ENCODE results near the gene ZDHHC7. TPM values are rescaled to one million over a fixed set of nuclear protein-coding genes. Genes with fewer than 3 reads are reported as not detected.

Gene ZDHHC7
- total RNA-seq, 1 experiment from 2014 or later = 72.6 TPM

DNA sequence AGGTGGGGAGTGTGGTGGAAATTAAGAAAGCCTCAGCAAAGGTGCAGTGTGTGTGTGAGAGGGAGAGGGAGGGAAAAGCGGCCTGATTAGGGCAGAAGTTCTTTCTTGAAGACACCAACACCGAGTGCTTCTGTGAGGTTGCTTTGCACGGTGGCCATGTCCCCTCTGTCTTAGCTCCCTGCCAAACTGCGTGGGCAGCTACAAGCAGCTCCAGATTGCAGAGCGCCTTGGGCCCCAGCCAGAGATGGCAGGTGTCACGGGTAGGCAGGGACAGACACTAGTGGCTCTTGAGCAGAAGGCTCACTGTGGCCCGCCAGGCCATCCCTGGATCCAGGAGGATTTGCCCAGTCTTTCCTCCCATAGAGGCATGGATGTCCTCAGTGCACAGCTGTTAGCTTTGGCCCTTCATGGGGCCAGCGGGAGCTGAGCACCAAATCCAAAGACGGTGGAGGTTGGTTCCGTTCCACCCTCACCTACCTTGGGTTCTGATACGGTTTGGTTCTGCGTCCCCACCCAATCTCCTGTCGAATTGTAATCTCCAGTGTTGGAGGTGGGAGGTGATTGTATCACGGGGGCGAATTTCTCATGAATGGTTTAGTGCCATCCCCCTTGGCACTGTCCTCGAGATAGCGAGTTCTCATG is 37.7 kb upstream of the ZDHHC7 start:
- DNase-seq (ENCODE audit: low read depth in 1 of 2, low spot score in 2 of 2) = no peak
- Histone ChIP-seq H3K9me3 (replicated peaks) (no peaks in the 10 kb centered on the region), H3K27ac (no peak overlapping the region), H3K36me3 (no peaks in the 10 kb centered on the region), H3K4me1 (replicated peaks) (peaks cover 7% of the 10 kb centered on the region), H3K27me3 (replicated peaks) (no peaks in the 10 kb centered on the region), H3K4me3 (no peak overlapping the region)

DNA sequence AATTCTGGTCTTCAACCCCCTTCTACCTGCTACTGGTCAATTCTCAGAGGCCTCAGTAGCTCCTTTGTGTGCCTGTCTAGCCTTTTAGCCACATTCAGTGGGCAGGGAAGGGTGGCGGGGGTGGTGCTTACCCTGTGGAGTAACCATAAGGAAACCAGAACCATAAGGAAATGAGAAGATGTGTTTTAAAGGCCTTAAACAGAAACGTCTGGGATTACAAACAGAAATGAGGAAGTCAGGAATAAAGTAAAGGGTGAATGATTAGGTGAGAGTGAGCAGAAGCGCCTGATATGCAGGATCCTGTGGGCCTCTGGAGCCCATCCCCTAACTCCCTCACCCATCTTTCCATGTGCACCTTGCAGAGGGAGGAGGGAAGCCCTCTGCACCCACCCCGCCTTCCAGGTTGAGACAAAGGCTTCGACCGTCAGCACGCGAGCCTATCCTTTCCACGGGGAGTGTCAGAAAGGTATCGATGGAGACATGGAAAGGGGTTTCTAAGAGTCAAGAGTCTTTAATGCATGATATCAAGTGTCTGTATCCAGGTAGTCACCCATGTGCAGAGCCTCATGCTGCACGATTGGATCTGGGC is 36.6 kb upstream of the ZDHHC7 start:
- no peaks in the 10 kb centered on the region for H3K9me3 ChIP-seq (replicated peaks)
- H3K4me3 ChIP-seq = no peak overlapping the region
- no peaks in the 10 kb centered on the region for H3K36me3 ChIP-seq
- no peaks in the 10 kb centered on the region for H3K27me3 ChIP-seq (replicated peaks)
- peaks cover 7% of the 10 kb centered on the region for H3K4me1 ChIP-seq (replicated peaks)
- DNase-seq (ENCODE audit: low read depth in 1 of 2, low spot score in 2 of 2) = no peak
- no peak overlapping the region for H3K27ac ChIP-seq

DNA sequence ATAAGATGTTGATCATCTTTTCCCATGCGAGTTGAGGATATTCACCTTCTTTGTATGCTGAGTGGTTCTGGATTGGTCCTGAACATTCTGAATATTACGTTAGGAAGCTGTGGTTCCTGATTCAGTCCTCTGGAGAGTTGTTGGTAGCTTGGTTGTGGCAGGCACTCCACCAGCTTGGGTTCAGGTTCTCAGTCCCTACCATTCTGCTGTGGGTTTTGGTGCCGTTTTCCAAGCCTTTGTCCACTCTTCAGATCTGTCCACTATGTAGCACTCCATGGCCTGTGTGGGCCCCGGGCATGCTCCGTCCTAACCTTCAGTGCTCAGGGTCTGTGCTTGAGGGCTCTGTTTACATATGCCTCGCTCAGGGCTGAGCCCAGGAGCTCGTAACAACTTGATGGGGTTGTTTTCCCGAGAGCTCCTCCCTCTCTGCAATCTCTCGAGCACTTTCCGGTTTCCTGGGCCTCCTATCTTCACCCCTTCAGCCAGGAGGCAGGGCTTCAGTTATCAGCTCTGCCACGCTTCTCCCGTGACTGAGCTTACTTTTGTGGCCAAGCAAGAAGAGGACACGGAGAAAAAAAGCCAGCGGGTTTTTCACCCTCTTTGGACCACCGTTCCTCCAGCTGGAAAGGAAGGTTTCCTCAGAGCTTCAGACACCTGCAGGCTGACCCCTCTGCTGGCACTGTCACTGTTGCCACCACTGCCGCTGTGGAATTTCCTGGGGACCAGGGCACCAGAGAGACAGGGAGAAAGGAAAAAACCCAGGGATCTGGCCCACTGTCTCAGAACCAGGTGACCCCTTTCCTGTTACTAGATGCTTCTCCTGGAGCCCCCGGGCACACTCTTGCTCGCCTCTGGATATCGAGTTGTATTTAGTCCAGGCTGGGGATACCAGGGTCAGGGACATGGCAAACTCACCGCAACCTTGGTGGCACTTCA is 35.9 kb upstream of the ZDHHC7 start:
- DNase-seq (ENCODE audit: low read depth in 1 of 2, low spot score in 2 of 2) = no peak
- Histone ChIP-seq H3K9me3 (replicated peaks) (no peaks in the 10 kb centered on the region), H3K36me3 (no peaks in the 10 kb centered on the region), H3K27ac (no peak overlapping the region), H3K4me1 (replicated peaks) (peaks cover 7% of the 10 kb centered on the region), H3K27me3 (replicated peaks) (no peaks in the 10 kb centered on the region), H3K4me3 (no peak overlapping the region)

- H3K27me3 ChIP-seq (replicated peaks) = no peaks in the 10 kb centered on the region
- no peak overlapping the region for H3K27ac ChIP-seq
- H3K4me3 ChIP-seq = no peak overlapping the region
- no peak for DNase-seq (ENCODE audit: low read depth in 1 of 2, low spot score in 2 of 2)
- no peaks in the 10 kb centered on the region for H3K9me3 ChIP-seq (replicated peaks)
- H3K36me3 ChIP-seq = no peaks in the 10 kb centered on the region
- H3K4me1 ChIP-seq (replicated peaks) = peaks cover 7% of the 10 kb centered on the region
Measured at GRCh38 chr16:85046472-85046916, 35.2 kb upstream of the ZDHHC7 start.

DNA sequence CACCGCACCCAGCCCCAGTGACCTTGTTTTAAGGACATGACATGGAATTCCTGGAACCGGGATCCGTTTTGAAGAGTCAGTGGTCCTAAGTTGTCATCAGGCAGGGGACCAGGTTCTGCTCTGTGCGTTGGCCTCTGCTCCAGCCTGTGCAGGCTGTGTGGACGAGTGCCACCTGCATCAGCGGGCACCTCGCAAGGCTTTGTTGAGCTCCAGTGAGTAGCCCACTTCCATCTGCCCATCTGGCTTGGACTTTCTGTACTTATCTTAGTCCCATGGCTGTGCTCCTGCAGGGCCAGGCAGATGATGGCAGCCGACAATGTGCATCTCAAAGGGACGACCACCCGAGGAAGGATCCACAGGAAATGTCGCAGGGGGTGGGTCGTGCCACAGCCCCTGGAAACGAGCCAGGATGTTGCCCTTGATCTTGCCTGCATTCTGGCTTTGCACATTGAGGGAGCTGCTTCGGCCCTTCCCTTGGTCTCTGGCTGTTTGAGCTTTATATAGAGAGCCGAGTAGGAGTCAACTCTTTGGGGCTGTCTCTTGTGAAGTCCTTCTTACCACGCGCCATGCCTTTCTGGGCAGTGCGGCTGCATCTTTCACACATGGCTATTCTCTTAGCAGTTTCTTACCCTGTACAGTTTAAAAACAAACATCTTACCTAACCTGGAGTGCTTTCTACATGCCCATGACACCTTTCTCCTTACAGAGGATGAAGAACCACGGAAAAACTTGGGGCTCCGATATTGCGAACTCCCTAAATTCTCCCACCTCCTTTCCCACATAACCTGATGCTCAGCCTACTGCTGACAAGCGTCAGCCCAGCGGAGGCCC is 34.5 kb upstream of the ZDHHC7 start:
- H3K27me3 ChIP-seq (replicated peaks) = no peaks in the 10 kb centered on the region
- no peak overlapping the region for H3K4me3 ChIP-seq
- DNase-seq (ENCODE audit: low read depth in 1 of 2, low spot score in 2 of 2) = no peak
- H3K4me1 ChIP-seq (replicated peaks) = peaks cover 6% of the 10 kb centered on the region
- no peaks in the 10 kb centered on the region for H3K36me3 ChIP-seq
- no peak overlapping the region for H3K27ac ChIP-seq
- no peaks in the 10 kb centered on the region for H3K9me3 ChIP-seq (replicated peaks)

DNA sequence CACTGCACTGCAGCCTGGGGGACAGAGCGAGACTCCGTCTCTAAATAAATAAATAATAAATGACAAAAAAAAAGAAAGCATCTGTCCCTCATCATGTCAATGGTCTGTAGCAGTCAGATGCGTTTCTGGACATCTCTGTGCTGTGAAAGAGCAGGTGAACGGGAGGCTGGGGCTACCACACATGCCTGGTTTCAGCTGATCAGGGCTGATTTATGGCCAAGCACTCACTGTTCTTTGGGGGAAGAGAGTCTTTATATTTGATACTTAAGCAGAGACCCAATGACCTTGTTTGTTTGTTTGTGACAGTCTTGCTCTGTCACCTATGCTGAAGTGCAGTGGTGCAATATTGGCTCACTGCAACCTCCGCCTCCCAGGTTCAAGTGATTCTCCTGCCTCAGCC is 33.7 kb upstream of the ZDHHC7 start:
- no peak for DNase-seq (ENCODE audit: low read depth in 1 of 2, low spot score in 2 of 2)
- no peak overlapping the region for H3K4me3 ChIP-seq
- no peaks in the 10 kb centered on the region for H3K36me3 ChIP-seq
- no peaks in the 10 kb centered on the region for H3K4me1 ChIP-seq (replicated peaks)
- H3K9me3 ChIP-seq (replicated peaks) = no peaks in the 10 kb centered on the region
- H3K27me3 ChIP-seq (replicated peaks) = no peaks in the 10 kb centered on the region
- H3K27ac ChIP-seq = no peak overlapping the region

DNA sequence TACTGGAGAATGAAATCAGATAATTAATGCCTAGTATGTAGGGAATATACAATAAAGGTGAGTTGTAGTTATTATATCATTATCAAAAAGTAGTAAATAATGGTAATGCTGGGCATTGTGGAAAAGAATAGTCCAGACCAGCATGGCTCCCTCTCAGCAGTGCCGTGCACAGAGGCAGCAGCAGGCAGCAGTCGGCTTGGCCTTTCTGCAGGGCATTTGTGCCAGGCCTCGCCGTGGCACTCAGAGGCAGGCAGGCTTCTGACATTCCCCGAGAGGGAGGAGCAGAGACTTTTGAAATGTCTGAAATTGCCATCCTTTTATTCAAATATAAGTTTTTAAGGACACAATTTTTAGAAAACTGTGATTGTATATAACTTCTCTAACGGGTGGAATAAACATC is 31.3 kb upstream of the ZDHHC7 start:
- Histone ChIP-seq H3K27ac (no peak overlapping the region), H3K4me1 (replicated peaks) (no peaks in the 10 kb centered on the region), H3K27me3 (replicated peaks) (no peaks in the 10 kb centered on the region), H3K36me3 (no peaks in the 10 kb centered on the region), H3K9me3 (replicated peaks) (no peaks in the 10 kb centered on the region), H3K4me3 (no peak overlapping the region)
- no peak for DNase-seq (ENCODE audit: low read depth in 1 of 2, low spot score in 2 of 2)

DNA sequence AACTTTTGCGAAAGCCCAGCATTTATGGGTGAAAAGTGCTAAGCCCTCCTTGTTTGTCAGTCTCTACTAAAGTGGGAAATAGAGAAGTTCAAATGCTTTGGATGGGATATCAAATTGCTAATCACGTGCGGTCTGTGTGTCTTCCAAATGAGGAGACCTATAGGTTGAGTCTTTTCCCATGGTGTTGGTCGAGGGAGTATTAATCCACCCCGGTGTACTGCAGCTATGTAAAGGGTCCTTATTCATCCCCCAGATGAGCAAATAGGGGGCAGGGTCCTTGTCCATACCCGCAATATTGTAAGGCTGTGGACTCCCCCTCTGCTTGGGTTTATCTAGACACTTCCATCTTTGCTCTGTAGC is 30.8 kb upstream of the ZDHHC7 start:
- H3K36me3 ChIP-seq = no peaks in the 10 kb centered on the region
- H3K9me3 ChIP-seq (replicated peaks) = no peaks in the 10 kb centered on the region
- no peak for DNase-seq (ENCODE audit: low read depth in 1 of 2, low spot score in 2 of 2)
- H3K27me3 ChIP-seq (replicated peaks) = no peaks in the 10 kb centered on the region
- H3K27ac ChIP-seq = no peak overlapping the region
- no peak overlapping the region for H3K4me3 ChIP-seq
- no peaks in the 10 kb centered on the region for H3K4me1 ChIP-seq (replicated peaks)

DNA sequence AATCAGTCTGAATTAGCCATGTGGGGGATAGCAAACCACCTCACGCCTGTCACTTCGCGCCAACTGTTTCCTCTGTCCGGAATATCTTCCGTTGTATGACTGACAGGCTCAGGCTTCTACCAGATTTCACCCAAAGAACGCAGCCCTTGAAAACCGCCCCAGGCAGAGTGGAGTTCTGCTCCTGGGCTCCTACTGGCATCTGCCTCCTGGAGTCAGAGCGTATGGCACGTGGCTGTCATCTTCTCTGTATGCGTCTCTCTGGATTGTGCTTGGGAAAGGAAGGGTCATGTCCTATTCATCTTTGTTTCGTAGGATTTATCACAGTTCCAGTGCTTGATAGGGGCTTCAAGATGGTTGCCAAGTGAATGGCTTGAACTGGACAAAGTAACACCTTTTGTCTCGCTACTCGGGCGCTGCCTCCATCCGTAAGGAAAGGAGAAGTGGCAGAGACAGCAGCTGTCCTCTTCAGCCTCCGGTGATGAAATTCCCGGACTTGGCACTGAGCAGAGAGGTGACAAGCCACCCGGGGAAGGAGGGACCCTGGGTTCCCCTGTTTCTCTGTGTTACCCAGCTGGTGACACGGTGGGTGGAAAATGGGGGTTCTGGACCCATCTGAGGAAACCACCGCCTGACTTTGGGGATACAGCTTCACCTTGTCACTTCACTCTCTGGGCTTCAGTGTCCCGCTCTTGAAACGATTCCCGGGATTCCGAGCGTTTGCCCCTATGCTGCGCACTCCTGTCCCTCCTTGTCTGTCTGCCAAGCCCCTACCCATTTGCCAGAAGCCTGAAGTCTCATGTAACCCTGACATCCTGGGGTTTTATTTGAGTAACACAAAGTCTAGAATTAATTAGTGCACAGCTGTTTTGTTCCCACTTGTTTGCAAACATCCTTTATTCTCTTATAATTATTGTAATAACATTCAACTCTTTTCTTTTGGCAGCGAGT is 30.2 kb upstream of the ZDHHC7 start:
- H3K27ac ChIP-seq = no peak overlapping the region
- no peaks in the 10 kb centered on the region for H3K36me3 ChIP-seq
- no peaks in the 10 kb centered on the region for H3K4me1 ChIP-seq (replicated peaks)
- H3K9me3 ChIP-seq (replicated peaks) = no peaks in the 10 kb centered on the region
- H3K27me3 ChIP-seq (replicated peaks) = no peaks in the 10 kb centered on the region
- no peak overlapping the region for H3K4me3 ChIP-seq
- DNase-seq (ENCODE audit: low read depth in 1 of 2, low spot score in 2 of 2) = no peak

DNA sequence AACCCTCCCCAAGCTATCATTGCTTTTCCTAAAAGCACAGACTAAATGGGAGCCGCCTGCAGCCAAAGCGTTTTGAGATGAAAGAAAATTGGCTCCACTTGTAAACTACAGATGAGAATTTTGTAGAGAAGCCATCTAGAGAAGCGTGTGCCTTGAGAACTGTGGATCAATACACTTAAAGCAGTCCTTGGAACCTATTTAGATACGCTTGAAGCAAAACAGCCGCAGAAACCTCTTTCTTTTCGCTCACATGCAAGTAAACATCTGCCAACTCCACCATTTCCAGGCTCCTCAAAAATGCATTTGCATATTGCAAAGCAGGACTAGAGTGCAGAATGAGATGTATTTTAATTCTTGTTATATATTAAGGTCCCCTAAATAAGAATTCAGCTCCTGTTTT is 29.4 kb upstream of the ZDHHC7 start:
- no peaks in the 10 kb centered on the region for H3K4me1 ChIP-seq (replicated peaks)
- no peak overlapping the region for H3K27ac ChIP-seq
- H3K9me3 ChIP-seq (replicated peaks) = no peaks in the 10 kb centered on the region
- no peaks in the 10 kb centered on the region for H3K36me3 ChIP-seq
- no peaks in the 10 kb centered on the region for H3K27me3 ChIP-seq (replicated peaks)
- no peak overlapping the region for H3K4me3 ChIP-seq
- DNase-seq (ENCODE audit: low read depth in 1 of 2, low spot score in 2 of 2) = no peak

DNA sequence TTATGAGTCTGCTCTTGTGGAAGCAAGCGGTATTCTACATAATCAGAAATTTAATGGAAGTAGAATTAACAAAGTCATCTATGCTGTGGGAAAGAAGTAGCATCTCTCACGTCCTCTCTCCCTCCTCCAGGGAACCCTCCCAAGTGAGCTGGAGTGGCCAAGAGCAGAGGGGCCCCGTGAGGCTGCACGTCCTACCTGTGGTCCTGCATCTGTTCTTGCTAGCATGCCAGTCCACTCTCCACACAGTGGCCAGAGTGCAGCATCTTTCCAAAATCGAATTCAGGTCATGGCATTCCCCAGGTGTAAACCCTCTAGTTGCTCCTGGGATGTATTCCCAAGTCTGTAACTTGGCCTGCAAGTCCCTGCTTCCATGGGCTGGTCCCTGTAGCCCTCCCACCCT is 26.4 kb upstream of the ZDHHC7 start:
- Histone ChIP-seq H3K4me3 (no peak overlapping the region), H3K27ac (no peak overlapping the region), H3K27me3 (replicated peaks) (no peaks in the 10 kb centered on the region), H3K36me3 (no peaks in the 10 kb centered on the region), H3K9me3 (replicated peaks) (no peaks in the 10 kb centered on the region), H3K4me1 (replicated peaks) (no peaks in the 10 kb centered on the region)
- DNase-seq (ENCODE audit: low read depth in 1 of 2, low spot score in 2 of 2) = no peak

DNA sequence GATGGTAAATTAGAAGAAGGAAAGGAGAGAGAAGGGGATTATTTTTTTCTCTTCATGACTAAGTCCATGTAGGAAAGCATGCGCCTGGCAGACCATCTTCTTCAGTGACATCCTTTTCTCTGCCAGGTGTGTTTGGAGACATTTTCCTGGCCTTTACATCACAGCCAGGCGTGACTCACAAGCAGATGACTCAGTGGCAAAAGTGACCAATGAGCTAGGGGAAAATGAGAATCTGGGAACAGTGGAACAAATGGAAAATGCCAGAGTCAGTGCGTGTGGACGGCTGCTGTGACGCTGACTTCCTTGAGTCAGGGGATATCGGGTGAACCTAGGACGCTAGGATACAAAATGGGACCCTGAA is 25.7 kb upstream of the ZDHHC7 start:
- Histone ChIP-seq H3K9me3 (replicated peaks) (no peaks in the 10 kb centered on the region), H3K4me3 (no peak overlapping the region), H3K36me3 (peaks cover 2% of the 10 kb centered on the region; the same call in 1 of the 2 replicates), H3K27me3 (replicated peaks) (no peaks in the 10 kb centered on the region), H3K4me1 (replicated peaks) (no peaks in the 10 kb centered on the region), H3K27ac (no peak overlapping the region)
- DNase-seq (ENCODE audit: low read depth in 1 of 2, low spot score in 2 of 2) = peak in 1 of 2 experiments; percentile 38

Measured in SJSA1 (cell line).